ENCODE data around the gene TARS2. TPM values are rescaled to one million over a fixed set of nuclear protein-coding genes. Genes with fewer than 3 reads are reported as not detected.

TARS2 gene
- total RNA-seq, 1 experiment from 2014 or later, result 42.9 TPM

GRCh38 chr1:150515328-150516049 lies 28.3 kb downstream of the TARS2 start, which contains the start of gene FALEC:
Gene FALEC (plus strand): TSS chr1:150515752.
- H3K27ac Mint-ChIP-seq, result peak within 1 kb of the TSS; percentile 91
- H3K4me1 Mint-ChIP-seq, result peaks cover 12% of the 10 kb centered on the region
- peak; percentile 97 for ATAC-seq
- no peaks in the 10 kb centered on the region for H3K9me3 Mint-ChIP-seq
- ChIA-PET CTCF (interaction anchor here (0.6 to 9.7 kb wide), 17 partner anchors 9 to 346 kb away, joined by 3 to 139 read pairs (median 4); partner anchors contain the start of genes ENSA, GOLPH3L, MCL1 and TARS2), POLR2A (interaction anchor here (0.6 to 1.6 kb wide), 8 partner anchors 12 to 310 kb away, joined by 3 to 6 read pairs (median 4); partner anchors contain the start of gene ADAMTSL4)
- peak within 1 kb of the TSS; percentile 79 for H3K4me3 Mint-ChIP-seq
- H3K36me3 Mint-ChIP-seq, result peaks cover 4% of the 10 kb centered on the region; the same call in 1 of the 2 replicates
- H3K27me3 Mint-ChIP-seq (ENCODE audit: low read depth), result no peaks in the 10 kb centered on the region; the same call in 1 of the 2 replicates
- peak; percentile 97 for DNase-seq (ENCODE audit: low spot score)
- TF ChIP-seq RORB (CRISPR knock-in tag; IDR thresholded peaks at IDR 0.05) (no peak), CREB1 (CRISPR knock-in tag; IDR thresholded peaks at IDR 0.05) (0 out of 2 replicates have a peak, but pooled peaks have one; percentile 40), ATF1 (CRISPR knock-in tag; IDR thresholded peaks at IDR 0.05) (no peak), MXD4 (CRISPR knock-in tag; IDR thresholded peaks at IDR 0.05; ENCODE audit: borderline replicate concordance) (no peak), ZNF232 (CRISPR knock-in tag; IDR thresholded peaks at IDR 0.05) (no peak), ZNF263 (CRISPR knock-in tag; IDR thresholded peaks at IDR 0.05; ENCODE audit: low read depth) (no peak), FOXP1 (CRISPR knock-in tag; IDR thresholded peaks at IDR 0.05; ENCODE audit: borderline replicate concordance) (0 out of 2 replicates have a peak, but pooled peaks have one; percentile 29), NFYB (CRISPR knock-in tag; conservative IDR thresholded peaks at IDR 0.05; ENCODE audit: low read depth) (peak; percentile 80), ZNF532 (CRISPR knock-in tag; IDR thresholded peaks at IDR 0.05; ENCODE audit: borderline replicate concordance) (no peak), NFE2L1 (CRISPR knock-in tag; IDR thresholded peaks at IDR 0.05) (no peak), GTF2I (CRISPR knock-in tag; conservative IDR thresholded peaks at IDR 0.05) (peak; percentile 43; the same call in 1 of the 2 replicates), NR2C2 (CRISPR knock-in tag; IDR thresholded peaks at IDR 0.05) (no peak), USF2 (CRISPR knock-in tag; IDR thresholded peaks at IDR 0.05) (no peak), IRF1 (CRISPR knock-in tag; IDR thresholded peaks at IDR 0.05) (no peak), CREM (CRISPR knock-in tag; IDR thresholded peaks at IDR 0.05) (no peak), TCF7 (CRISPR knock-in tag; IDR thresholded peaks at IDR 0.05; ENCODE audit: low read depth) (no peak), ZNF671 (CRISPR knock-in tag; IDR thresholded peaks at IDR 0.05) (no peak), ZNF396 (CRISPR knock-in tag; IDR thresholded peaks at IDR 0.05; ENCODE audit: borderline replicate concordance) (no peak), ELF4 (CRISPR knock-in tag; IDR thresholded peaks at IDR 0.05; ENCODE audit: low read depth) (no peak), EMX1 (CRISPR knock-in tag; IDR thresholded peaks at IDR 0.05) (no peak), JAZF1 (CRISPR knock-in tag; IDR thresholded peaks at IDR 0.05) (no peak), FOXK1 (CRISPR knock-in tag; IDR thresholded peaks at IDR 0.05) (peak; percentile 29; the same call in 1 of the 2 replicates)
- TF ChIP-seq, protein P1, sequence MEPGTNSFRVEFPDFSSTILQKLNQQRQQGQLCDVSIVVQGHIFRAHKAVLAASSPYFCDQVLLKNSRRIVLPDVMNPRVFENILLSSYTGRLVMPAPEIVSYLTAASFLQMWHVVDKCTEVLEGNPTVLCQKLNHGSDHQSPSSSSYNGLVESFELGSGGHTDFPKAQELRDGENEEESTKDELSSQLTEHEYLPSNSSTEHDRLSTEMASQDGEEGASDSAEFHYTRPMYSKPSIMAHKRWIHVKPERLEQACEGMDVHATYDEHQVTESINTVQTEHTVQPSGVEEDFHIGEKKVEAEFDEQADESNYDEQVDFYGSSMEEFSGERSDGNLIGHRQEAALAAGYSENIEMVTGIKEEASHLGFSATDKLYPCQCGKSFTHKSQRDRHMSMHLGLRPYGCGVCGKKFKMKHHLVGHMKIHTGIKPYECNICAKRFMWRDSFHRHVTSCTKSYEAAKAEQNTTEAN (CRISPR knock-in tag; IDR thresholded peaks at IDR 0.05), result no peak
- TF ChIP-seq, protein P2, sequence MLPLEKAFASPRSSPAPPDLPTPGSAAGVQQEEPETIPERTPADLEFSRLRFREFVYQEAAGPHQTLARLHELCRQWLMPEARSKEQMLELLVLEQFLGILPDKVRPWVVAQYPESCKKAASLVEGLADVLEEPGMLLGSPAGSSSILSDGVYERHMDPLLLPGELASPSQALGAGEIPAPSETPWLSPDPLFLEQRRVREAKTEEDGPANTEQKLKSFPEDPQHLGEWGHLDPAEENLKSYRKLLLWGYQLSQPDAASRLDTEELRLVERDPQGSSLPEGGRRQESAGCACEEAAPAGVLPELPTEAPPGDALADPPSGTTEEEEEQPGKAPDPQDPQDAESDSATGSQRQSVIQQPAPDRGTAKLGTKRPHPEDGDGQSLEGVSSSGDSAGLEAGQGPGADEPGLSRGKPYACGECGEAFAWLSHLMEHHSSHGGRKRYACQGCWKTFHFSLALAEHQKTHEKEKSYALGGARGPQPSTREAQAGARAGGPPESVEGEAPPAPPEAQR (CRISPR knock-in tag; IDR thresholded peaks at IDR 0.05), result no peak
- TF ChIP-seq, protein P3, sequence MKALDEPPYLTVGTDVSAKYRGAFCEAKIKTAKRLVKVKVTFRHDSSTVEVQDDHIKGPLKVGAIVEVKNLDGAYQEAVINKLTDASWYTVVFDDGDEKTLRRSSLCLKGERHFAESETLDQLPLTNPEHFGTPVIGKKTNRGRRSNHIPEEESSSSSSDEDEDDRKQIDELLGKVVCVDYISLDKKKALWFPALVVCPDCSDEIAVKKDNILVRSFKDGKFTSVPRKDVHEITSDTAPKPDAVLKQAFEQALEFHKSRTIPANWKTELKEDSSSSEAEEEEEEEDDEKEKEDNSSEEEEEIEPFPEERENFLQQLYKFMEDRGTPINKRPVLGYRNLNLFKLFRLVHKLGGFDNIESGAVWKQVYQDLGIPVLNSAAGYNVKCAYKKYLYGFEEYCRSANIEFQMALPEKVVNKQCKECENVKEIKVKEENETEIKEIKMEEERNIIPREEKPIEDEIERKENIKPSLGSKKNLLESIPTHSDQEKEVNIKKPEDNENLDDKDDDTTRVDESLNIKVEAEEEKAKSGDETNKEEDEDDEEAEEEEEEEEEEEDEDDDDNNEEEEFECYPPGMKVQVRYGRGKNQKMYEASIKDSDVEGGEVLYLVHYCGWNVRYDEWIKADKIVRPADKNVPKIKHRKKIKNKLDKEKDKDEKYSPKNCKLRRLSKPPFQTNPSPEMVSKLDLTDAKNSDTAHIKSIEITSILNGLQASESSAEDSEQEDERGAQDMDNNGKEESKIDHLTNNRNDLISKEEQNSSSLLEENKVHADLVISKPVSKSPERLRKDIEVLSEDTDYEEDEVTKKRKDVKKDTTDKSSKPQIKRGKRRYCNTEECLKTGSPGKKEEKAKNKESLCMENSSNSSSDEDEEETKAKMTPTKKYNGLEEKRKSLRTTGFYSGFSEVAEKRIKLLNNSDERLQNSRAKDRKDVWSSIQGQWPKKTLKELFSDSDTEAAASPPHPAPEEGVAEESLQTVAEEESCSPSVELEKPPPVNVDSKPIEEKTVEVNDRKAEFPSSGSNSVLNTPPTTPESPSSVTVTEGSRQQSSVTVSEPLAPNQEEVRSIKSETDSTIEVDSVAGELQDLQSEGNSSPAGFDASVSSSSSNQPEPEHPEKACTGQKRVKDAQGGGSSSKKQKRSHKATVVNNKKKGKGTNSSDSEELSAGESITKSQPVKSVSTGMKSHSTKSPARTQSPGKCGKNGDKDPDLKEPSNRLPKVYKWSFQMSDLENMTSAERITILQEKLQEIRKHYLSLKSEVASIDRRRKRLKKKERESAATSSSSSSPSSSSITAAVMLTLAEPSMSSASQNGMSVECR (CRISPR knock-in tag; IDR thresholded peaks at IDR 0.05; ENCODE audit: borderline replicate concordance), result no peak

All from WTC11 (cell line).